K562 (cell line): ENCODE measurements around the gene KRTAP17-1. TPM values are rescaled to one million over a fixed set of nuclear protein-coding genes. Genes with fewer than 3 reads are reported as not detected.

ENCODE experiments used
- ATAC-seq: fragments of 200-7000 bp; cut with Tn5 transposase; 3 replicates; pipeline ENCODE4 v1.9.1; 2020; ENCODE audit warnings: moderate library complexity
- BruUV-seq: library from RNA; stranded (reverse); fragments of 400-500 nt; replicated peaks from 2 replicates; lab custom pipeline; 2021; lab: Mats Ljungman, UMichigan
- CTCF ChIA-PET: fragments of 300-600 bp; formaldehyde crosslinking; extraction: SDS; loops from one replicate; lab custom pipeline; 2021; ENCODE audit warnings: low intra/inter-chr PET ratio; lab: Yijun Ruan, JAX
- POLR2A ChIA-PET: fragments of 300-600, 350-650 bp; sonication (Branson Sonifier 250); formaldehyde crosslinking; extraction: SDS; loops from one replicate; lab custom pipeline; 2021; ENCODE audit warnings: antibody characterized with exemption, inconsistent platforms; lab: Yijun Ruan, JAX
- DNase-seq, 4 experiments: peaks; one replicate each; pipeline versions ENCODE4 v3.0.0 to v3.0.0-alpha.2; 2011 to 2018; ENCODE audit warnings: low spot score in 3 of 4, mixed read lengths in 3 of 4; ENCODE audit errors: extremely low read depth in 1 of 4
- FAIRE-seq: peaks from 2 replicates; lab custom pipeline; 2011; peaks lifted over from hg19 to GRCh38; lab: Jason Lieb, UNC
- H2AFZ ChIP-seq: 2 replicates; pipeline ENCODE4 v1.6.0; 2011; ENCODE audit warnings: low read depth, low read length, control low read depth, inconsistent platforms
- H3K27ac ChIP-seq: fragments of 200-600 bp; 3 replicates; pipeline ENCODE4 v1.8.0; 2011; ENCODE audit warnings: low read depth, mild to moderate bottlenecking, control low read depth, inconsistent platforms, low read length, moderate library complexity, mixed read lengths; ENCODE audit errors: extremely low read depth
- H3K27me3 ChIP-seq, 2 experiments: fragments of 300-600 bp in 1 of 2; 2 replicates in 1 of 2; 3 replicates in 1 of 2; pipeline versions ENCODE4 v1.6.0 to v1.8.0; 2011; ENCODE audit warnings: inconsistent platforms in 2 of 2, low read length in 2 of 2, mild to moderate bottlenecking in 1 of 2, mixed read lengths in 1 of 2, moderate library complexity in 1 of 2; ENCODE audit not compliant: control insufficient read depth in 2 of 2, insufficient read depth in 2 of 2
- H3K36me3 ChIP-seq: fragments of 300-600 bp; 3 replicates; pipeline ENCODE4 v1.8.0; 2011; ENCODE audit warnings: mild to moderate bottlenecking, low read length, inconsistent platforms; ENCODE audit not compliant: control insufficient read depth, insufficient read depth
- H3K4me1 ChIP-seq, 2 experiments: fragments of 200-600 bp in 1 of 2; replicated peaks in 1 of 2; 2 replicates in 1 of 2; 3 replicates in 1 of 2; pipeline versions ENCODE4 v1.5.1 to v1.8.0; 2011; ENCODE audit warnings: inconsistent platforms in 2 of 2, low read length in 2 of 2, mild to moderate bottlenecking in 1 of 2, mixed read lengths in 1 of 2, moderate library complexity in 1 of 2; ENCODE audit not compliant: control insufficient read depth in 2 of 2, insufficient read depth in 2 of 2
- H3K4me2 ChIP-seq: 2 replicates; pipeline ENCODE4 v1.6.1; 2011; ENCODE audit warnings: low read length, control low read depth, inconsistent platforms, mixed read lengths; ENCODE audit not compliant: insufficient read depth
- H3K4me3 ChIP-seq: fragments of 200-600 bp; sonication (generic), shearing (Covaris generic); 2 replicates; pipeline ENCODE4 v1.5.1; 2016; ENCODE audit warnings: control low read depth, inconsistent platforms
- H3K79me2 ChIP-seq: fragments of 200-600 bp; 3 replicates; pipeline ENCODE4 v1.8.0; 2011; ENCODE audit warnings: low read length, inconsistent platforms; ENCODE audit not compliant: control insufficient read depth, insufficient read depth
- H3K9ac ChIP-seq, 2 experiments: 2 replicates each; pipeline versions ENCODE4 v1.6.0 to v1.6.1; 2011; ENCODE audit warnings: low read depth in 2 of 2, low read length in 2 of 2, control low read depth in 1 of 2, inconsistent platforms in 1 of 2, mild to moderate bottlenecking in 1 of 2, mixed read lengths in 1 of 2; ENCODE audit not compliant: insufficient read depth in 1 of 2
- H3K9me1 ChIP-seq: one replicate; pipeline ENCODE4 v1.6.0; 2011; ENCODE audit warnings: inconsistent platforms, mild to moderate bottlenecking, low read length, moderate library complexity; ENCODE audit not compliant: control insufficient read depth, insufficient read depth
- H3K9me3 ChIP-seq: replicated peaks from 2 replicates; pipeline ENCODE4 v1.5.1; 2011; ENCODE audit warnings: low read depth, low read length, inconsistent platforms; ENCODE audit not compliant: control insufficient read depth, insufficient read depth
- H4K20me1 ChIP-seq: replicated peaks from 2 replicates; pipeline ENCODE4 v1.6.1; 2011; ENCODE audit warnings: low read length, inconsistent platforms, mixed read lengths; ENCODE audit not compliant: control insufficient read depth, insufficient read depth
- ATF3 ChIP-seq, 2 experiments: fragments of 450-650 bp in 1 of 2; sonication (generic) in 1 of 2; formaldehyde crosslinking in 1 of 2; IDR thresholded peaks in 1 of 2; conservative IDR thresholded peaks in 1 of 2; 2 replicates each; pipeline versions ENCODE4 v1.6.1 to v1.8.1; 2016 to 2023; ENCODE audit warnings: mild to moderate bottlenecking in 2 of 2, moderate library complexity in 2 of 2, inconsistent platforms in 1 of 2, missing genetic modification reagents in 1 of 2
- E2F4 ChIP-seq: sonication (generic); formaldehyde crosslinking; IDR thresholded peaks from 2 replicates; pipeline ENCODE4 v1.8.0; 2022; ENCODE audit warnings: mild to moderate bottlenecking, low read depth, missing genetic modification reagents
- HNRNPUL1 ChIP-seq: fragments of 200-400 bp; formaldehyde crosslinking; IDR thresholded peaks from 2 replicates; pipeline ENCODE4 v1.6.1; 2017; ENCODE audit warnings: low read length
- NR3C1 ChIP-seq: sonication (generic); formaldehyde crosslinking; IDR thresholded peaks from 2 replicates; pipeline ENCODE4 v1.8.1; 2022; ENCODE audit warnings: missing genetic modification reagents
- PRMT5 ChIP-seq: sonication (generic); formaldehyde crosslinking; IDR thresholded peaks from 2 replicates; pipeline ENCODE4 v1.5.0; 2020; ENCODE audit warnings: missing genetic modification reagents
- TGIF2 ChIP-seq: sonication (generic); formaldehyde crosslinking; IDR thresholded peaks from 2 replicates; pipeline ENCODE4 v1.8.1; 2022; ENCODE audit warnings: mild to moderate bottlenecking, missing genetic modification reagents, moderate library complexity
- ZNF232 ChIP-seq: sonication (generic); formaldehyde crosslinking; IDR thresholded peaks from 2 replicates; pipeline ENCODE4 v1.8.0; 2022; ENCODE audit warnings: mild to moderate bottlenecking, missing genetic modification reagents
- ZNF324 ChIP-seq: fragments of 250-450 bp; sonication (Bioruptor Pico); IDR thresholded peaks from 2 replicates; pipeline ENCODE4 v1.4.0; 2020; ENCODE audit warnings: mild to moderate bottlenecking
- WGBS: fragments of 100-300 bp; shearing (Covaris generic); methylation state at CpG from one replicate; pipeline ENCODE4 v1.1.6; 2016; ENCODE audit warnings: low coverage, mixed read lengths; ENCODE audit not compliant: insufficient coverage; ENCODE audit errors: missing lambda C conversion rate; 5-methylcytosine and 5-hydroxymethylcytosine counted together
- in situ Hi-C: fragments of 300-500 bp; cut with MboI; formaldehyde crosslinking; loops from 4 replicates; pipeline ENCODE4 v1.15.0; 2018; ENCODE audit warnings: inconsistent platforms, mixed read lengths
- intact Hi-C: fragments of 100-400 bp; cut with micrococcal nuclease; formaldehyde crosslinking; loops from 2 replicates; pipeline ENCODE4 v1.14.2; 2022
- polyA plus RNA-seq, 8 experiments: library from polyadenylated mRNA; depleted of rRNA in 4 of 8; stranded (reverse) in 5 of 8; unstranded in 3 of 8; fragments of >200 nt; fragmentation: Nextera tagmentation in 2 of 8; fragmentation: Illumina TruSeq in 1 of 8; extraction: Ambion mirVana in 2 of 8; extraction: Trizol in 1 of 8; gene quantifications; 2 replicates each; pipeline versions ENCODE4 v1.2.1 to v1.2.3, GENCODE V29; 2011 to 2014; ENCODE audit warnings: inconsistent platforms in 1 of 8, missing spikeins in 1 of 8
- total RNA-seq, 7 experiments: library from RNA; depleted of rRNA in 6 of 7; stranded (reverse); fragments of >200 nt in 6 of 7; fragmentation: Illumina TruSeq in 2 of 7; extraction: Trizol in 2 of 7; gene quantifications; 2 replicates each; pipeline versions ENCODE4 v1.2.1 to v1.2.3, GENCODE V29; 2011 to 2021; ENCODE audit warnings: low replicate concordance in 1 of 7

KRTAP17-1 gene
- total and polyA plus RNA-seq, 9 of the 15 experiments (the other 6 are each of a cell fraction or from before 2014, with no cell fraction given): not detected

- 0% methylated on average over 3 of the region's 3 CpGs for WGBS
- no peak for DNase-seq
- Histone ChIP-seq H3K27ac (no peak overlapping the region), H3K9me3 (no peaks in the 10 kb centered on the region), H3K4me1 (no peaks in the 10 kb centered on the region), H2AFZ (no peak overlapping the region), H3K79me2 (no peaks in the 10 kb centered on the region), H3K36me3 (no peaks in the 10 kb centered on the region), H3K9ac (no peak overlapping the region), H3K9me1 (no peaks in the 10 kb centered on the region), H4K20me1 (no peaks in the 10 kb centered on the region), H3K4me3 (no peak overlapping the region), H3K4me2 (no peak overlapping the region), H3K27me3 (no peaks in the 10 kb centered on the region)
- TF ChIP-seq ZNF324 (CRISPR knock-in tag) (no peak), TGIF2 (CRISPR knock-in tag) (no peak), HNRNPUL1 (no peak), ZNF232 (no peak)
- in situ Hi-C loops (no loop called here), intact Hi-C loops (no loop called here)
- FAIRE-seq: no peak
- BruUV-seq: no TSS peak
- ChIA-PET CTCF (no interaction called here), POLR2A (interaction anchor here (0.6 kb wide), 2 partner anchors 142 to 693 kb away, joined by 3 read pairs; partner anchors contain the start of gene SMARCE1)
- no peak for ATAC-seq
These were observed 25.0 kb upstream of the KRTAP17-1 start for GRCh38 chr17:41340494-41340893.

- 0% methylated on average over 2 of the region's 2 CpGs for WGBS
- ATAC-seq (no peak), FAIRE-seq (no peak), DNase-seq (no peak)
- no peaks in the 10 kb centered on the region for H3K9me3 ChIP-seq
- in situ Hi-C loops: no loop called here
- H3K9ac ChIP-seq: no peak overlapping the region
- ChIA-PET CTCF (no interaction called here), POLR2A (interaction anchor here (0.8 kb wide), 1 partner anchor 38 kb away, joined by 3 read pairs; no protein-coding TSS in a partner anchor)
- H3K79me2 ChIP-seq: no peaks in the 10 kb centered on the region
- no peaks in the 10 kb centered on the region for H3K36me3 ChIP-seq
- no peaks in the 10 kb centered on the region for H4K20me1 ChIP-seq
- no peak overlapping the region for H3K27ac ChIP-seq
- BruUV-seq: no TSS peak
- H3K27me3 ChIP-seq: peaks cover 0 to 3% of the 10 kb centered on the region in 2 experiments; a peak in 1 of 5 replicates
- no peak overlapping the region for H3K4me2 ChIP-seq
- no peak overlapping the region for H2AFZ ChIP-seq
- H3K9me1 ChIP-seq: no peaks in the 10 kb centered on the region
- H3K4me3 ChIP-seq: no peak overlapping the region
- H3K4me1 ChIP-seq: no peaks in the 10 kb centered on the region
- intact Hi-C loops: no loop called here
- no peak for TF ChIP-seq ATF3 (IDR thresholded peaks at IDR 0.05)
- TF ChIP-seq ATF3 (CRISPR knock-in tag; conservative IDR thresholded peaks at IDR 0.05): no peak
- TF ChIP-seq NR3C1 (CRISPR knock-in tag): no peak
- TF ChIP-seq PRMT5 (CRISPR knock-in tag): no peak
- no peak for TF ChIP-seq E2F4 (CRISPR knock-in tag)
These were observed 24.2 kb upstream of the KRTAP17-1 start for GRCh38 chr17:41339571-41340172.
